ENCODE data around the gene MRPL46.

MRPL46 gene

DNA sequence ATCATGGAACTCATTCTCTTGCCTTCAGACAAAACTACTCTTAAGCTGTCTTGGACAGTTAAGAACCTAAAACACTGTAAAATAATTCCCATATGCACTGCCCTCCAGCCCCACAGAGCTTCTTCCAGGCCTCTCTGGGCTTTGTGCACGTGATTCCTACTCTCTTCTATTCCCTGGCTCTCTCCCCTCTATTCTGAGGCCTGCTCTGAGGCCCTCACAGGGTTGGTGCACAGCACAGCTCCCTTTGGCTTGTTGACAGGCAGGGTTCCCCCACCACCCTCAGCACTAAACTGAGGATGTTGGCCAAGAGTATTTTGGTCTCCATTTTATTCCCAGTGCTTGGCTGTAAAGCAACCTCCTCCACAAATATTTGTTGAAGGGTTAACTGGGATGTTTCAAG is 13.5 kb downstream of the MRPL46 start:
- Histone ChIP-seq H3K4me1 (ENCODE audit: insufficient read depth, low read length, severe bottlenecking) (peaks cover 3% of the 10 kb centered on the region), H4K20me1 (ENCODE audit: insufficient read depth, low read length) (no peaks in the 10 kb centered on the region), H3K9ac (ENCODE audit: low read length) (no peak overlapping the region), H3K9me2 (ENCODE audit: low read depth, low read length) (no peaks in the 10 kb centered on the region), H3K9me3 (ENCODE audit: low read length) (no peaks in the 10 kb centered on the region), H3K36me3 (ENCODE audit: insufficient read depth, low read length) (peaks cover 9% of the 10 kb centered on the region; the same call in 1 of the 2 replicates), H3K4me3 (ENCODE audit: low read depth, low read length, poor library complexity, severe bottlenecking) (no peak overlapping the region), H3K27ac (ENCODE audit: low read depth, low read length, poor library complexity, severe bottlenecking) (no peak overlapping the region), H3K4me2 (ENCODE audit: low read length) (no peak overlapping the region), H3K79me2 (ENCODE audit: insufficient read depth, low read length) (no peaks in the 10 kb centered on the region), H3F3A (ENCODE audit: insufficient read depth, low read length) (no peaks in the 10 kb centered on the region), H2AFZ (ENCODE audit: low read length) (no peak overlapping the region), H3K27me3 (ENCODE audit: insufficient read depth, low read length) (no peaks in the 10 kb centered on the region)
- TF ChIP-seq EZH2 (IDR thresholded peaks at IDR 0.05; ENCODE audit: borderline replicate concordance, low read length): no peak
- TF ChIP-seq, protein P1, sequence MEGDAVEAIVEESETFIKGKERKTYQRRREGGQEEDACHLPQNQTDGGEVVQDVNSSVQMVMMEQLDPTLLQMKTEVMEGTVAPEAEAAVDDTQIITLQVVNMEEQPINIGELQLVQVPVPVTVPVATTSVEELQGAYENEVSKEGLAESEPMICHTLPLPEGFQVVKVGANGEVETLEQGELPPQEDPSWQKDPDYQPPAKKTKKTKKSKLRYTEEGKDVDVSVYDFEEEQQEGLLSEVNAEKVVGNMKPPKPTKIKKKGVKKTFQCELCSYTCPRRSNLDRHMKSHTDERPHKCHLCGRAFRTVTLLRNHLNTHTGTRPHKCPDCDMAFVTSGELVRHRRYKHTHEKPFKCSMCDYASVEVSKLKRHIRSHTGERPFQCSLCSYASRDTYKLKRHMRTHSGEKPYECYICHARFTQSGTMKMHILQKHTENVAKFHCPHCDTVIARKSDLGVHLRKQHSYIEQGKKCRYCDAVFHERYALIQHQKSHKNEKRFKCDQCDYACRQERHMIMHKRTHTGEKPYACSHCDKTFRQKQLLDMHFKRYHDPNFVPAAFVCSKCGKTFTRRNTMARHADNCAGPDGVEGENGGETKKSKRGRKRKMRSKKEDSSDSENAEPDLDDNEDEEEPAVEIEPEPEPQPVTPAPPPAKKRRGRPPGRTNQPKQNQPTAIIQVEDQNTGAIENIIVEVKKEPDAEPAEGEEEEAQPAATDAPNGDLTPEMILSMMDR (IDR thresholded peaks at IDR 0.05; ENCODE audit: low read length): no peak

DNA sequence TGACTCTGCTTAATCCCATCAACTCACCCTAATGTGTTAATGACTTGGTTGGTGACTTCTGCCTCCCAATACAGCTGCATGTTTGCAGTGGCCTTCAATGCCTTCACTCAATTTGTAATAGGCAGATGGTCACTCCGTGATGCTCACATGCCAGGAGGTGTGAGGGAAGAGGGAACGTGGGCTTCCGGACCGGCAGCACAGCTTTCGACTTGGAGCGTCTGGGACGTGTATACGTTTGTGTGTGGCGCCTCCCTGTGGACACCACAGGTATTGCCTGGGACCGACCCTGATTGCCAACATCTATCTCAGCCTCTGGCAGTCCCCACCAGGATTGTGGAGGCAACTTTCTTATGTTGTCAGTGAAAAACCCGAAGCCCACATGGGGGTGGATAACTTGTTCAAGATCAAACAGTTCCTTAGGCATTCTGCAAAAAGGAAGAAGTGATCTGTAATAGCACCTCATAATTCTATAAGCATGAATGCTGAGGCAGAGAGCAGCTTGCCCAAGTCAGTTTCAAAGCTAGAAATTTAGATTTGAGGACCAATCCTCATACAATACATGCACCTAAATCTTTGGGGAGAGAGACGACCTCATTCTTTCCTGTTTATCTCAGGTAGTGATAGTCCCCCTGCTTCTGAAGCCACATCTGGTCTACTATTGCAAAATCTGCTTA is 16.9 kb downstream of the MRPL46 start:
- Histone ChIP-seq H3K4me2 (ENCODE audit: low read length) (no peak overlapping the region), H3K9ac (ENCODE audit: low read length) (no peak overlapping the region), H3K4me3 (ENCODE audit: low read depth, low read length, poor library complexity, severe bottlenecking) (no peak overlapping the region), H3F3A (ENCODE audit: insufficient read depth, low read length) (no peaks in the 10 kb centered on the region), H3K27ac (ENCODE audit: low read depth, low read length, poor library complexity, severe bottlenecking) (no peak overlapping the region), H3K9me3 (ENCODE audit: low read length) (no peaks in the 10 kb centered on the region), H3K27me3 (ENCODE audit: insufficient read depth, low read length) (no peaks in the 10 kb centered on the region), H2AFZ (ENCODE audit: low read length) (no peak overlapping the region), H3K4me1 (ENCODE audit: insufficient read depth, low read length, severe bottlenecking) (peaks cover 3% of the 10 kb centered on the region), H4K20me1 (ENCODE audit: insufficient read depth, low read length) (no peaks in the 10 kb centered on the region), H3K79me2 (ENCODE audit: insufficient read depth, low read length) (no peaks in the 10 kb centered on the region), H3K9me2 (ENCODE audit: low read depth, low read length) (no peaks in the 10 kb centered on the region), H3K36me3 (ENCODE audit: insufficient read depth, low read length) (no peaks in the 10 kb centered on the region)
- TF ChIP-seq, protein P1 (IDR thresholded peaks at IDR 0.05; ENCODE audit: low read length): peak; percentile 96
- no peak for TF ChIP-seq EZH2 (IDR thresholded peaks at IDR 0.05; ENCODE audit: borderline replicate concordance, low read length)

DNA sequence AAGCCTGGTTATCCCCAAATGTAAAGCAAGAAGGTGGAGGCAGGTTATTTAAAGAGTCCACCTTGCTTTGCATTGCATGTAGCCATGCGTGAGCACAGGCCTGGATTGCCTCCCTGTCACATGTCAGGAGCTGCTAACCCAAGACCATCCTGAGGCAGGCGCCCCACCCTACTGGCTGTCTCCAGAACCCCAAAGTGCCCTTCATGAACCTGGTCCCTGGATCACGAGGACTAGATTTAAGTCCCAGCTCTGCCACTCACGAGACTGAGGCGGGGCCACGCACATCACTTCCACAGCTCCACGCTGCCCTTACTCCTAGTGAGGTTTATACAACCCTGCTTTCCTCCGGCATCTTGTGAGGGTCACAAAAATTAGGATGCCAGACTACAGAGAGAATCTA is 17.6 kb downstream of the MRPL46 start:
- H3K9me2 ChIP-seq (ENCODE audit: low read depth, low read length): no peaks in the 10 kb centered on the region
- H3K79me2 ChIP-seq (ENCODE audit: insufficient read depth, low read length): no peaks in the 10 kb centered on the region
- no peaks in the 10 kb centered on the region for H3K9me3 ChIP-seq (ENCODE audit: low read length)
- TF ChIP-seq, protein P1 (IDR thresholded peaks at IDR 0.05; ENCODE audit: low read length): no peak
- no peak for TF ChIP-seq EZH2 (IDR thresholded peaks at IDR 0.05; ENCODE audit: borderline replicate concordance, low read length)
- no peak overlapping the region for H3K4me3 ChIP-seq (ENCODE audit: low read depth, low read length, poor library complexity, severe bottlenecking)
- H3K27ac ChIP-seq (ENCODE audit: low read depth, low read length, poor library complexity, severe bottlenecking): no peak overlapping the region
- no peak overlapping the region for H3K4me2 ChIP-seq (ENCODE audit: low read length)
- H4K20me1 ChIP-seq (ENCODE audit: insufficient read depth, low read length): no peaks in the 10 kb centered on the region
- H3K9ac ChIP-seq (ENCODE audit: low read length): no peak overlapping the region
- H3K4me1 ChIP-seq (ENCODE audit: insufficient read depth, low read length, severe bottlenecking): peaks cover 3% of the 10 kb centered on the region
- no peaks in the 10 kb centered on the region for H3K27me3 ChIP-seq (ENCODE audit: insufficient read depth, low read length)
- no peaks in the 10 kb centered on the region for H3F3A ChIP-seq (ENCODE audit: insufficient read depth, low read length)
- H3K36me3 ChIP-seq (ENCODE audit: insufficient read depth, low read length): no peaks in the 10 kb centered on the region
- H2AFZ ChIP-seq (ENCODE audit: low read length): no peak overlapping the region
